ENCODE data around the gene NID1.

DNA sequence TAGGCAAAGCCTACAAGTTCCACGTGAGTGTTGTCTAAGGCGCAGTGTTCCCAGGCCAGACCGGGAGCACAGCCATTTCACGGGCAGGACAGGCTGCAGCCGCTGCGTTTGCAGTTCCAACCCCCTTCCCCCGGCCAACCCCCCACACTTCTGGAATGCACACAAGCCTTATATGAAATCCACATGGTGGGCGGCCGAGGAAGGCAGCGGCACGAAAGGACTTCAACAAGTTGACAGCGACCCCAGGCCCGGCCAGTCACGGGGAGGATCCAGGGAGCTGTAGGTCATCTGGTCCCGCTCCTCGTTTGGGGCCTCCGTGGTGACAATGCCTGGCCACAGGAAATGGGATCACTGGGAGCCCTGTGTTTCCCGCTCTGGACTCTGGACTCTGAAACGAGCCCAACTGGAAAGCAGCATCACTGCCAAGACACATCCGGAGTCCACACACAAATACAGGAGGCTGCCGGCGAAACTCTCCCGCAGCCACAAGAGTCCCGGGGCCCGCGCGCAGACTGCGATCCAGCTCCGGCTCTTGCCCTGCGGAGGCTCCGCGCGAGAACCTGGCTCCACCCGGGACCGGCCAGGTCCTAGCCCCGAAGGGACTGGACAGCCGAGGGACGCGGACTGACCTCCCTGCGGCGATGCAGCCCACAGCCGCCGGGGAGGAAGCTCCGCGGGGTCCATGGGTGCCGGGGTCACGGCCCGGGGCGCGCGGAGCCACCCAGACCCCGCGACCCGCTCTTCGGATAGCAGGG lies 794 bp downstream of the NID1 start:
- TF ChIP-seq, protein P1, sequence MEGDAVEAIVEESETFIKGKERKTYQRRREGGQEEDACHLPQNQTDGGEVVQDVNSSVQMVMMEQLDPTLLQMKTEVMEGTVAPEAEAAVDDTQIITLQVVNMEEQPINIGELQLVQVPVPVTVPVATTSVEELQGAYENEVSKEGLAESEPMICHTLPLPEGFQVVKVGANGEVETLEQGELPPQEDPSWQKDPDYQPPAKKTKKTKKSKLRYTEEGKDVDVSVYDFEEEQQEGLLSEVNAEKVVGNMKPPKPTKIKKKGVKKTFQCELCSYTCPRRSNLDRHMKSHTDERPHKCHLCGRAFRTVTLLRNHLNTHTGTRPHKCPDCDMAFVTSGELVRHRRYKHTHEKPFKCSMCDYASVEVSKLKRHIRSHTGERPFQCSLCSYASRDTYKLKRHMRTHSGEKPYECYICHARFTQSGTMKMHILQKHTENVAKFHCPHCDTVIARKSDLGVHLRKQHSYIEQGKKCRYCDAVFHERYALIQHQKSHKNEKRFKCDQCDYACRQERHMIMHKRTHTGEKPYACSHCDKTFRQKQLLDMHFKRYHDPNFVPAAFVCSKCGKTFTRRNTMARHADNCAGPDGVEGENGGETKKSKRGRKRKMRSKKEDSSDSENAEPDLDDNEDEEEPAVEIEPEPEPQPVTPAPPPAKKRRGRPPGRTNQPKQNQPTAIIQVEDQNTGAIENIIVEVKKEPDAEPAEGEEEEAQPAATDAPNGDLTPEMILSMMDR (IDR thresholded peaks at IDR 0.05; ENCODE audit: poor library complexity, severe bottlenecking) = no peak
- TF ChIP-seq POLR2AphosphoS5 (IDR thresholded peaks at IDR 0.05) = no peak
